SK-N-SH (cell line): ENCODE measurements around the gene CPLANE1. TPM values are rescaled to one million over a fixed set of nuclear protein-coding genes. Genes with fewer than 3 reads are reported as not detected.

Experiments
- CTCF ChIA-PET: fragments of 300-600, 350-600 bp; formaldehyde crosslinking; extraction: SDS; loops from one replicate; lab custom pipeline; 2021; lab: Yijun Ruan, JAX
- POLR2A ChIA-PET: fragments of 350-600 bp; sonication (Branson Sonifier 250); formaldehyde crosslinking; extraction: SDS; loops from one replicate; lab custom pipeline; 2020; ENCODE audit warnings: antibody characterized with exemption, inconsistent platforms; lab: Yijun Ruan, JAX
- DNase-seq: peaks from one replicate; pipeline ENCODE4 v3.0.0; 2012
- H2AFZ ChIP-seq: fragments of 200-600 bp; sonication (generic); 2 replicates; pipeline ENCODE4 v1.8.1; 2016; ENCODE audit warnings: antibody characterized with exemption, mild to moderate bottlenecking, low read depth
- H3F3A ChIP-seq: fragments of 200-600 bp; sonication (generic); replicated peaks from 2 replicates; pipeline ENCODE3; 2016; ENCODE audit warnings: antibody characterized with exemption, mild to moderate bottlenecking; ENCODE audit not compliant: insufficient read depth
- H3K27ac ChIP-seq, 2 experiments: fragments of 200-500 bp in 1 of 2; fragments of 200-600 bp in 1 of 2; sonication (Bioruptor generic) in 1 of 2; sonication (generic), shearing (Covaris generic) in 1 of 2; 2 replicates each; pipeline versions ENCODE4 v1.5.1 to v1.6.1; 2014 to 2016; ENCODE audit warnings: low read depth in 2 of 2, inconsistent platforms in 1 of 2, low read length in 1 of 2, mild to moderate bottlenecking in 1 of 2, mixed read lengths in 1 of 2
- H3K27me3 ChIP-seq: fragments of 200-600 bp; sonication (generic), shearing (Covaris generic); 2 replicates; pipeline ENCODE4 v1.6.1; 2016; ENCODE audit warnings: mixed run types; ENCODE audit not compliant: insufficient read depth
- H3K36me3 ChIP-seq, 2 experiments: fragments of 200-500 bp in 1 of 2; fragments of 200-600 bp in 1 of 2; sonication (Bioruptor generic) in 1 of 2; sonication (generic) in 1 of 2; replicated peaks in 1 of 2; 2 replicates each; pipeline versions ENCODE3 to v1.5.1; 2014 to 2016; ENCODE audit warnings: low read length in 1 of 2, mild to moderate bottlenecking in 1 of 2; ENCODE audit not compliant: insufficient read depth in 2 of 2, control insufficient read depth in 1 of 2
- H3K4me1 ChIP-seq, 2 experiments: fragments of 200-500 bp in 1 of 2; fragments of 200-600 bp in 1 of 2; sonication (Bioruptor generic) in 1 of 2; sonication (generic), shearing (Covaris generic) in 1 of 2; 2 replicates each; pipeline versions ENCODE4 v1.5.1 to v1.6.1; 2014 to 2016; ENCODE audit warnings: low read depth in 1 of 2, low read length in 1 of 2, mixed run types in 1 of 2; ENCODE audit not compliant: insufficient read depth in 2 of 2, control insufficient read depth in 1 of 2
- H3K4me2 ChIP-seq: fragments of 200-600 bp; sonication (generic), shearing (Covaris generic); 2 replicates; pipeline ENCODE4 v1.6.1; 2017; ENCODE audit warnings: mixed run types
- H3K4me3 ChIP-seq, 2 experiments: fragments of 200-500 bp in 1 of 2; fragments of 200-600 bp in 1 of 2; sonication (Bioruptor generic) in 1 of 2; sonication (generic), shearing (Covaris generic) in 1 of 2; 2 replicates each; pipeline versions ENCODE4 v1.5.1 to v1.8.1; 2014 to 2016; ENCODE audit warnings: low read depth in 2 of 2, inconsistent platforms in 1 of 2, low read length in 1 of 2, mild to moderate bottlenecking in 1 of 2, mixed read lengths in 1 of 2, moderate library complexity in 1 of 2
- H3K79me2 ChIP-seq: fragments of 200-600 bp; sonication (generic); 2 replicates; pipeline ENCODE4 v1.8.1; 2017; ENCODE audit warnings: mild to moderate bottlenecking; ENCODE audit not compliant: insufficient read depth
- H3K9ac ChIP-seq: fragments of 200-600 bp; sonication (generic); 2 replicates; pipeline ENCODE4 v1.6.1; 2017; ENCODE audit warnings: mixed run types
- H3K9me2 ChIP-seq: fragments of 200-600 bp; sonication (generic); 2 replicates; pipeline ENCODE4 v1.6.1; 2017; ENCODE audit warnings: mixed run types
- H3K9me3 ChIP-seq: fragments of 200-600 bp; sonication (generic); 2 replicates; pipeline ENCODE4 v1.6.1; 2017; ENCODE audit warnings: mixed run types, mild to moderate bottlenecking, moderate library complexity
- H4K20me1 ChIP-seq: fragments of 200-600 bp; sonication (generic); 2 replicates; pipeline ENCODE4 v1.6.1; 2017; ENCODE audit warnings: mild to moderate bottlenecking, mixed run types; ENCODE audit not compliant: insufficient read depth
- CHD2 ChIP-seq: fragments of 150-350 bp; IDR thresholded peaks from 2 replicates; pipeline ENCODE4 v1.6.1; 2018; ENCODE audit warnings: low read length; ENCODE audit not compliant: partially characterized antibody
- CTCF ChIP-seq: fragments of 200-600 bp; sonication (generic); IDR thresholded peaks from 2 replicates; pipeline ENCODE4 v1.6.1; 2017; ENCODE audit warnings: antibody characterized with exemption, mild to moderate bottlenecking, moderate library complexity
- FOSL2 ChIP-seq: IDR thresholded peaks from 2 replicates; pipeline ENCODE4 v1.4.0; 2012; ENCODE audit warnings: low read depth, mild to moderate bottlenecking, moderate library complexity, borderline replicate concordance
- JUND ChIP-seq: IDR thresholded peaks from 2 replicates; pipeline ENCODE4 v1.4.0; 2012
- MEF2A ChIP-seq: IDR thresholded peaks from 2 replicates; pipeline ENCODE4 v1.4.0; 2012; ENCODE audit warnings: low read depth, borderline replicate concordance
- MXI1 ChIP-seq: IDR thresholded peaks from 2 replicates; pipeline ENCODE4 v1.6.1; 2012; ENCODE audit warnings: mild to moderate bottlenecking, low read depth, low read length, improper control_type of control experiment
- NRF1 ChIP-seq: IDR thresholded peaks from 2 replicates; pipeline ENCODE4 v1.6.1; 2012; ENCODE audit warnings: low read depth, mild to moderate bottlenecking, low read length
- POLR2AphosphoS5 ChIP-seq: IDR thresholded peaks from 2 replicates; pipeline ENCODE4 v1.6.1; 2012; ENCODE audit warnings: low read depth, low read length
- RAD21 ChIP-seq: IDR thresholded peaks from 2 replicates; pipeline ENCODE4 v1.6.1; 2012; ENCODE audit warnings: mild to moderate bottlenecking, low read length
- RFX5 ChIP-seq: IDR thresholded peaks from 2 replicates; pipeline ENCODE4 v1.6.1; 2012; ENCODE audit warnings: mild to moderate bottlenecking, improper control_type of control experiment, low read length
- SMC3 ChIP-seq: IDR thresholded peaks from 2 replicates; pipeline ENCODE4 v1.6.1; 2012; ENCODE audit warnings: low read depth, low read length, improper control_type of control experiment
- TAF1 ChIP-seq: IDR thresholded peaks from 2 replicates; pipeline ENCODE4 v1.6.1; 2012; ENCODE audit warnings: low read depth, mild to moderate bottlenecking, low read length, moderate library complexity, borderline replicate concordance
- TEAD4 ChIP-seq: IDR thresholded peaks from 2 replicates; pipeline ENCODE4 v1.4.0; 2012; ENCODE audit warnings: mild to moderate bottlenecking, borderline replicate concordance; ENCODE audit not compliant: insufficient read depth
- ZBTB33 ChIP-seq: IDR thresholded peaks from 2 replicates; pipeline ENCODE4 v1.4.0; 2012; ENCODE audit warnings: low read depth, borderline replicate concordance
- WGBS: methylation state at CpG from one replicate; pipeline ENCODE4 v1.1.6; 2017; ENCODE audit warnings: low lambda C conversion rate; 5-methylcytosine and 5-hydroxymethylcytosine counted together
- polyA plus RNA-seq, 3 experiments: library from polyadenylated mRNA; depleted of rRNA; stranded (reverse); fragments of >200 nt; gene quantifications; 2 replicates each; pipeline ENCODE4 v1.2.3, GENCODE V29; 2012
- TF ChIP-seq, protein P1 (sequence below): IDR thresholded peaks from 2 replicates; pipeline ENCODE4; 2012

CPLANE1 gene
- polyA plus RNA-seq, 1 of the 3 experiments (the other 2 are of a cell fraction): 3.6 TPM

GRCh38 chr5:37214550-37214949 lies 34.6 kb downstream of the CPLANE1 start:
- no peak for TF ChIP-seq POLR2AphosphoS5
- no peak for TF ChIP-seq CHD2
- TF ChIP-seq TAF1: no peak
- TF ChIP-seq, protein P1, sequence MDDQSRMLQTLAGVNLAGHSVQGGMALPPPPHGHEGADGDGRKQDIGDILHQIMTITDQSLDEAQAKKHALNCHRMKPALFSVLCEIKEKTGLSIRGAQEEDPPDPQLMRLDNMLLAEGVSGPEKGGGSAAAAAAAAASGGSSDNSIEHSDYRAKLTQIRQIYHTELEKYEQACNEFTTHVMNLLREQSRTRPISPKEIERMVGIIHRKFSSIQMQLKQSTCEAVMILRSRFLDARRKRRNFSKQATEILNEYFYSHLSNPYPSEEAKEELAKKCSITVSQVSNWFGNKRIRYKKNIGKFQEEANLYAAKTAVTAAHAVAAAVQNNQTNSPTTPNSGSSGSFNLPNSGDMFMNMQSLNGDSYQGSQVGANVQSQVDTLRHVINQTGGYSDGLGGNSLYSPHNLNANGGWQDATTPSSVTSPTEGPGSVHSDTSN: no peak
- no peaks in the 10 kb centered on the region for H3K4me1 ChIP-seq
- H3K4me3 ChIP-seq: no peak overlapping the region
- H3K79me2 ChIP-seq: no peaks in the 10 kb centered on the region
- peaks cover 3% of the 10 kb centered on the region for H3F3A ChIP-seq
- H3K27ac ChIP-seq: no peak overlapping the region
- no peaks in the 10 kb centered on the region for H3K27me3 ChIP-seq
- H3K9me2 ChIP-seq: no peaks in the 10 kb centered on the region
- H3K9ac ChIP-seq: no peak overlapping the region
- 79% methylated on average over 1 of the region's 1 CpG for whole genome bisulfite sequencing
- ChIA-PET CTCF (interaction anchor here (1.1 kb wide), 1 partner anchor 19 kb away, joined by 3 read pairs; no protein-coding TSS in a partner anchor), POLR2A (no interaction called here)
- no peaks in the 10 kb centered on the region for H4K20me1 ChIP-seq
- no peak for DNase-seq
- H3K36me3 ChIP-seq: peaks cover 17 to 52% of the 10 kb centered on the region in 2 experiments
- H2AFZ ChIP-seq: no peak overlapping the region
- no peaks in the 10 kb centered on the region for H3K9me3 ChIP-seq
- no peak overlapping the region for H3K4me2 ChIP-seq

GRCh38 chr5:37212096-37212495 lies 37.1 kb downstream of the CPLANE1 start:
- H3K9ac ChIP-seq: no peak overlapping the region
- 95% methylated on average over 3 of the region's 3 CpGs for WGBS
- TF ChIP-seq TEAD4 (no peak), RAD21 (no peak), ZBTB33 (no peak), FOSL2 (no peak), SMC3 (no peak), RFX5 (no peak), NRF1 (no peak), MXI1 (no peak), JUND (no peak), MEF2A (no peak), CTCF (no peak)
- TF ChIP-seq, protein P1: no peak
- no peaks in the 10 kb centered on the region for H4K20me1 ChIP-seq
- H3K27me3 ChIP-seq: no peaks in the 10 kb centered on the region
- H3K27ac ChIP-seq: no peak overlapping the region
- ChIA-PET POLR2A (no interaction called here), CTCF (no interaction called here)
- H3K4me2 ChIP-seq: no peak overlapping the region
- H3K79me2 ChIP-seq: no peaks in the 10 kb centered on the region
- no peaks in the 10 kb centered on the region for H3K9me2 ChIP-seq
- DNase-seq: no peak
- H3K4me1 ChIP-seq: no peaks in the 10 kb centered on the region; a peak in 1 of 4 replicates
- no peak overlapping the region for H2AFZ ChIP-seq
- H3F3A ChIP-seq: peaks cover 3% of the 10 kb centered on the region
- H3K36me3 ChIP-seq: peaks cover 23 to 49% of the 10 kb centered on the region in 2 experiments
- no peaks in the 10 kb centered on the region for H3K9me3 ChIP-seq
- no peak overlapping the region for H3K4me3 ChIP-seq
